HG03520 (cell line): Measurements from ENCODE around the gene PSRC1.
A peak's percentile ranks its signal among the peaks of the same experiment; 100 is the strongest.
"Not testable (repeated sequence)": the region's sequence is repeated elsewhere in the genome, so short reads cannot be mapped to it uniquely, and the experiment has no call there.

Source experiments
- ATAC-seq: cut with Tn5 transposase; IDR thresholded peaks from one replicate; pipeline ENCODE4 v1.9.1; 2021; ENCODE audit warnings: mild to moderate bottlenecking, moderate library complexity; ENCODE audit not compliant: unreplicated experiment

PSRC1 gene

DNA sequence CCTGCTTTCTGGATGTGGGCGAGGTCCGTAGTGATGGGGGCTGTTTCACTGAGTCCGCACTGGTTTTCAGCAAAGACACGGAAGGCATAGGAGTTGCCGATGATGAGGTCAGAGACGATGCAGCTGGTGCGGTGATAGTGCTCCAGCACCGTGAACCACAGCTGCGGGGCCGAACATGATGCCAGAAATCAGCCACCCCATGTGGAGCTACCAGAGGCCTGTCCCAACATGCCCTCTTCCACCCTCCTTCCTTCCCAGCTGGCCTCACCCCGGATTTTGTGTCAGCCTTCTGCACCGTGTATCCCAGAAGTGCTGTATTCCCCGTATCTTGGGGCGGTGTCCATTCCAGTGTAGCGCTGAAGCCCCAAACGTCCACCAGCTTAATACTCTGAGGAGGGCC lies 13.8 kb upstream of the PSRC1 start:
- no peak for ATAC-seq

DNA sequence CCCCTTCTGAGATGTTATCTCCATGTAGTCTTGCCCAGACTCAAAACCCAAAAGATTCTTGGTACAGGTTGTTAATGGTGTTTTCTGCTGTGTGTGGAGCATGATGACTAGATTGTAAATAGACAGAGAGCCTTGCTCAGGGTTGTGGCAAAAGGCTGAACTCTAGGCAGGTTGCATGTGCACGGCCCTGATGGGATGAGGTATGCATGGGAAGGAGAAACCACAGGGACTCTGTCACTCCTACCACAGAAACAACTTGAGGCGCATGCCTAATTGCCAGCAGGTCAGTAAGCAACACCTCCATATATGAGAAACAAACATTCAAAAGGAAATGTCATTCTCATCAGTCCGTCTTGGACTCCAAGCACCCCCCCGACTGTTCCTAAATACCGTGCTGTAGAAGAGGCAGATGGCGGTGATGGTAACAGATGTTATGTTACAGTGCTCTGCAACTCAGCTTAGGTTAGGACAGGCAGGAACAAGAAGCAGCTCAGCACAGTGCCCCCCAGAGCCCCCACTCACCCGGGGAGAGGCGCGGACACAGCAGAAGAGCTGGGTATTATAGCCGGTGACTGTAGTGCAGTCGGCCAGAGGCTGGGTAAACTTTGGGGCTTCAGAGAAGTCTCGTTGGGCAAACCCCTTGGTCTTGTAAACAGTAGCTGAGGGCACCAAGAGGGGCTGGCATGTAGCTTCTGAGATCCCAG lies 12.9 kb upstream of the PSRC1 start:
- ATAC-seq: no peak

GRCh38 chr1:109294481-109294880 lies 11.5 kb upstream of the PSRC1 start:
- no peak for ATAC-seq

DNA sequence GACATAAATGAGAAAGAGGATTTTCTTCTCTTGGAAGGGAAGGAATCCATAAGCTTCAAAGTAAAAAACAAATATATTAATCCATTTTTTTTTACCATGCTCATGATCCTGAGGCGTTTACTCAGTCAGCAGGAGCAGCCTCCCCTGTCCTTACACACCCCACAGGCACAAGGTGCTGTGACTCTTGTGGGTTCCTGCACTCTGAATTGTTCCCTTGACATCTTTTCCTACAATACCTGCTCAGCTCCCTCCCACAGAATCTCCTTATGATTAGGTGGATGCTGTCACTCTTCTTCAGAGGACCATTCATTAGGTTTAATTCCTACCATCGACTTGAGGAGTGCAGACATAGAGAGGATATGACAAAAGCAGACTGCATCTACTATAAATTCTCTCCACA lies 10.1 kb upstream of the PSRC1 start:
- ATAC-seq: no peak

- no peak for ATAC-seq
Measured at GRCh38 chr1:109292364-109292763, 9.4 kb upstream of the PSRC1 start.

GRCh38 chr1:109290998-109291397 lies 8.1 kb upstream of the PSRC1 start:
- ATAC-seq: no peak

DNA sequence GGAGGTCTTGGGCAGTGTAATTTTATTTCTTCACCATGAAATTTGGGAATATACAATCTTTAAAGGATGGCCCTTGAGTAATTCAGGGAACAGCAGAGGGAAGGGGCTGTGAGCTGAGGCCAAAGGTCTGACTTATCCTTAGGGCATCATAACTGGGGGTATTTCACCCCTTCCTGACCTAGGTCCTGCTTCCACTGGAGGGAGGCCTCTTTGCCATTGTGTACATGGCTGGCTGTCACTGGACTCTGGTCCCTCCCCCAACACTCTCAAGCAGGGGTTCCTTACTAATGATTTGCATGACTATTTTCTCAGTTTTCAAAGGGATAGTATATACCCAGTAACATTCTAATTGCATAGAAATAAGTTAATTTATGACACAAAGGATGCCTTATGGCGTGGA lies 7.2 kb upstream of the PSRC1 start:
- ATAC-seq: no peak

GRCh38 chr1:109286762-109287161 lies 3.8 kb upstream of the PSRC1 start:
- ATAC-seq: not testable (repeated sequence)

DNA sequence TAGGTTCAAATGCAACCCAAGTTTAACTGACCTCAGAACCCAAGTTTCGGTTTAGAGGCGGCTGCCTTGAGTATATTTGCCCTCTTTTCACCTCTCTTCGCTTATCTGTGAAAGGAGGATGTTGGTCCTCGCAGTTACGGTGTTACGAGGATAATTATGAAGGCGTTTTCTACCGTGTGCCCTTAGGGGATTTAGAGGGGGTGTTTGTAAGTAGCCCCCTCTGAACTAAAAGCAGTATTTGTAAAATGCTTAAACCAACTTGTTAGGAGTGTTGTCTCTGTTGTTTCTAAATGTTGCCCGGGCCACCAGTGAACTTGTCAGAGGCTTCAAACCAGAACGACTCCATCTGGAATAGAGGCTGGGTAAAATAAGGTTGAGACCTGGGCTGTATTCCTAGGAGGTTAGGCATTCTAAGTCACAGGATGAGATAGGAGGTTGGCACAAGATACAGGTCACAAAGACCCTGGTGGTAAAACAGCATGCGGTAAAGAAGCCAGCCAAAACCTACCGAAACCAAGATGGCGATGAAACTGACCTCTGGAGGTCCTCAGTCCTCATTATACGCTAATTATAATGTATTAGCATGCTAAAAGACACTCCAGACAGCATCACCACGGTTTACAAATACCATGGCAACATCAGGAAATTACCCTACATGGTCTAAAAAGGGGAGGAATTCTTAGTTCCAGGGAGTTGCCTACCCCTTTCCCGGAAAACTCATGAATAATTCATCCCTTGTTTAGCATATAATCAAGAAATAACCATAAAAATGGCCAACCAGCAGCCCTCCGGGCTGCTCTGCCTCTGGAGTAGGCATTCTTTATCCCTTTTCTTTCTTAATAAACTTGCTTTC lies 1.0 kb upstream of the PSRC1 start:
- ATAC-seq: peak; percentile 21

- ATAC-seq: no peak
Measured at GRCh38 chr1:109282497-109282951, 421 bp downstream of the PSRC1 start.

GRCh38 chr1:109281680-109282496 lies 1.1 kb downstream of the PSRC1 start:
- no peak for ATAC-seq

- no peak for ATAC-seq
Measured at GRCh38 chr1:109280862-109281261, 2.1 kb downstream of the PSRC1 start.

DNA sequence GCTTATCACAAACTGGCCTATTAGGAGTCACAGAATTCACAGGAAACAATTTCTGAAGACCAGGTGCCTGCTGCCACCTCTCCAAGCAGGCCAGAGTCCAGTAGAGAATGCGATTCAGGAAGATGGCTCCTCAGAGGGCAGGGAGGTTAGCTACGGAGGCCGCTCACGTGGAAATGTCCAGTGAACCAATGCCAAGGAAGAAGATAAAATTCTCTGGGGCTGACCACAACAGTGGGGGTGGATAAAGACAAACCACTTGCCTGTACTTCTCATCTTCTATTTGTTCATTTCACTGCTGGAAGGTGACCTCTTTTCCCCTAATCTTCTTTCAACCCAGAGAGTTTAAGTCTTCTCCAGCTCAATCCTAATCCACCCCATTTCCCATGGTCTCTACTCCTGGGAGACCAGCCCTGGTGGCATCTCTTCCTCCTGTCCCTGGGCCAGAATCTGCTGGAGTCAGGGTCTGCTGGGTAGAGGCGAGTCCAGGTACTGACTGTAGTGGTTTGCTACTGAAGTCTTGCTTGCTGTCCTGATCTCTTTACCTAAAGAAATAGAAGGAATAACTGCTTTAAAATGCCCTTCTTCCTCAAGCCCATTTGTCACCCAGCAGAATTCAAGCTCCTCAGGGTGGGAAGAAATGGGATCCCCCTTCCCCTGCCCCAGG lies 3.2 kb downstream of the PSRC1 start:
- no peak for ATAC-seq

- ATAC-seq: peak; percentile 76
Measured at GRCh38 chr1:109277434-109278204, 5.3 kb downstream of the PSRC1 start.

DNA sequence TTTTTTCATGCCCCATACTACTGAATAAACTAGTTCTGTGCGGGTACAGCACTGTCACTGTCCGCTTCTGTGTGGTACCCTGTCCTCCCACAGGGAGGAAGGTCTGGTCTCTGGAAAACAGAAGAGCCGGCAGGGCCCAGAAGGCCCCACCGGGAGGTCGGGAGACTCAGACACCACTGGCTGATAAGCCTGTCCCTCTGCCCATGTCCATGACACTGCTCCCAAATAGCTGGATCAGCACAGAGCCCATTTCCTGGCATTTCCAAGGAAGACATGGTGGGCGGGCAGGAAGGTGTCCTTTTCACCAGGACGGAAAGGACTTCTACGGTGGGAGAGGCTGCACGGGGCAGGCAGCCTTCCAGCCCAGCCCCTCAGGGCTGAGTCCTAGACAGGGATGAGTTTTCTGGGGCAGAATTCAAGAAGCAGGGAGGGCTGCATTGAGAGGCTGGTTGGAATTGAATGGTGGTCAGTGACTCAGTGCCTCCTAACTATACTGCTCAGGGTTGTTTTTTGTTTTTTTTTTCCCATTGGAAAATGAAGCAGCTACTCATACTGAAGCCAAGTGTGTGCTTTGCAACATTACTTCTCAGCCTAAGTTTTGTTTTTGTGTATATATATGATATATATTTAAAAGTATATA lies 7.1 kb downstream of the PSRC1 start:
- no peak for ATAC-seq

DNA sequence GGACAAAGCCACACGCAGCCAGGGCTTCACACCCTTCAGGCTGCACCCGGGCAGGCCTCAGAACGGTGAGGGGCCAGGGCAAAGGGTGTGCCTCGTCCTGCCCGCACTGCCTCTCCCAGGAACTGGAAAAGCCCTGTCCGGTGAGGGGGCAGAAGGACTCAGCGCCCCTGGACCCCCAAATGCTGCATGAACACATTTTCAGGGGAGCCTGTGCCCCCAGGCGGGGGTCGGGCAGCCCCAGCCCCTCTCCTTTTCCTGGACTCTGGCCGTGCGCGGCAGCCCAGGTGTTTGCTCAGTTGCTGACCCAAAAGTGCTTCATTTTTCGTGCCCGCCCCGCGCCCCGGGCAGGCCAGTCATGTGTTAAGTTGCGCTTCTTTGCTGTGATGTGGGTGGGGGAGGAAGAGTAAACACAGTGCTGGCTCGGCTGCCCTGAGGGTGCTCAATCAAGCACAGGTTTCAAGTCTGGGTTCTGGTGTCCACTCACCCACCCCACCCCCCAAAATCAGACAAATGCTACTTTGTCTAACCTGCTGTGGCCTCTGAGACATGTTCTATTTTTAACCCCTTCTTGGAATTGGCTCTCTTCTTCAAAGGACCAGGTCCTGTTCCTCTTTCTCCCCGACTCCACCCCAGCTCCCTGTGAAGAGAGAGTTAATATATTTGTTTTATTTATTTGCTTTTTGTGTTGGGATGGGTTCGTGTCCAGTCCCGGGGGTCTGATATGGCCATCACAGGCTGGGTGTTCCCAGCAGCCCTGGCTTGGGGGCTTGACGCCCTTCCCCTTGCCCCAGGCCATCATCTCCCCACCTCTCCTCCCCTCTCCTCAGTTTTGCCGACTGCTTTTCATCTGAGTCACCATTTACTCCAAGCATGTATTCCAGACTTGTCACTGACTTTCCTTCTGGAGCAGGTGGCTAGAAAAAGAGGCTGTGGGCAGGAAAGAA lies 8.1 kb downstream of the PSRC1 start:
- no peak for ATAC-seq

DNA sequence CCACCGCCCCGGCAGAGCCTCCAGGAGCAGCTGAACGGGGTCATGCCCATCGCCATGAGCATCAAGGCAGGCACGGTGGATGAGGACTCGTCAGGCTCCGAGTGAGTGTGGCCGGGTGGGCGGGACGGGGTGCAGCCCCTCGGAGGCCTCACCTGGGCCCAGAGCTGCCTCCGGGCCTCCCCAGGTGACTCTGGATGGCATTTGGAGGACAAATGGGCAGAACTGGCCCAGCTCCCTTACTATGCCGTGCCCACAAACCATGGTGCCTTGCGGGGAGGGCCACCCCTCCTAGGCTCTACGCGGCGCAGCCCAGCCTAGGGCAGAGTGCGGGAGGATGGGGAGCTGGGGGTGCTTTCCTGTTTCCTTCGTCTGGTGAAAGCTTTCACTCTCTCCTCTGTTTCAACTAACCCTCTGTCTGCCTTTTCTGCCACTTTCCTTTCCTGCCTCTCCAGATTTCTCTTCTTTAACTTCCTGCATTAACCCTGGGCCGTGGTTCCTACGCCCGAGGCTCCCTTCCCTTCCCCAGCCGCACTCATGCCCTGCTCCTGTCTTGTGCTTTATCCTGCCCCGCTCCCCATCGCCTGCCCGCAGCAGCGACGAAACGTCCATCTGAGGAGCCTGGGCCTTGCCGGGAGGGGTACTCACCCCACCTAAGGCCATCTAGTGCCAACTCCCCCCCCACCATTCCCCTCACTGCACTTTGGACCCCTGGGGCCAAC lies 9.2 kb downstream of the PSRC1 start:
- no peak for ATAC-seq
